ENCODE results near the gene DAPK1.

DAPK1 gene

GRCh38 chr9:87648606-87649005 lies 150.9 kb downstream of the DAPK1 start:
- Histone ChIP-seq H2BK12ac (ENCODE audit: low read length in 2 of 2) (no peak overlapping the region), H3K9me3 (ENCODE audit: control insufficient read depth, low read length) (no peaks in the 10 kb centered on the region), H2AFZ (ENCODE audit: low read depth, low read length) (no peak overlapping the region), H3K79me1 (replicated peaks; ENCODE audit: low read length, poor library complexity, severe bottlenecking) (peaks cover 4% of the 10 kb centered on the region), H2BK120ac (ENCODE audit: low read depth, low read length) (no peak overlapping the region), H3K4me2 (ENCODE audit: low read length, poor library complexity, severe bottlenecking) (no peak overlapping the region), H2AK5ac (ENCODE audit: low read length, severe bottlenecking) (no peak overlapping the region), H3K4me3 (ENCODE audit: insufficient read depth in 1 of 2, low read depth in 1 of 2, low read length in 2 of 2) (no peak overlapping the region), H3K23ac (ENCODE audit: low read length in 2 of 2) (no peak overlapping the region), H3K27ac (ENCODE audit: low read length, poor library complexity, severe bottlenecking) (no peak overlapping the region), H2BK5ac (ENCODE audit: low read depth, low read length, poor library complexity, severe bottlenecking) (no peak overlapping the region), H3K36me3 (ENCODE audit: control insufficient read depth in 1 of 2, insufficient read depth in 2 of 2, low read depth in 1 of 2, low read length in 2 of 2) (peaks cover 39 to 40% of the 10 kb centered on the region in 2 experiments), H3K4me1 (ENCODE audit: control insufficient read depth, insufficient read depth, low read depth, low read length) (no peaks in the 10 kb centered on the region), H3K9ac (ENCODE audit: low read length) (no peak overlapping the region), H3K4ac (ENCODE audit: low read depth in 1 of 2, low read length in 2 of 2) (no peak overlapping the region), H3K18ac (ENCODE audit: low read depth in 1 of 2, low read length in 2 of 2) (no peak overlapping the region), H4K91ac (ENCODE audit: low read length) (no peak overlapping the region), H4K8ac (ENCODE audit: low read length) (no peak overlapping the region), H2BK15ac (ENCODE audit: low read depth, poor library complexity, severe bottlenecking) (no peak overlapping the region), H3K14ac (ENCODE audit: low read length in 2 of 2) (no peak overlapping the region), H3K27me3 (ENCODE audit: control insufficient read depth in 1 of 2, insufficient read depth in 1 of 2, low read length in 2 of 2) (no peaks in the 10 kb centered on the region)
- no peak for DNase-seq
- 97% methylated on average over 7 of the region's 7 CpGs for WGBS

- H4K91ac ChIP-seq (ENCODE audit: low read length) = no peak overlapping the region
- no peak overlapping the region for H3K4me2 ChIP-seq (ENCODE audit: low read length, poor library complexity, severe bottlenecking)
- H2BK120ac ChIP-seq (ENCODE audit: low read depth, low read length) = no peak overlapping the region
- H3K9ac ChIP-seq (ENCODE audit: low read length) = no peak overlapping the region
- no peak overlapping the region for H3K14ac ChIP-seq (ENCODE audit: low read length in 2 of 2)
- no peak overlapping the region for H3K23ac ChIP-seq (ENCODE audit: low read length in 2 of 2)
- H3K36me3 ChIP-seq (ENCODE audit: control insufficient read depth in 1 of 2, insufficient read depth in 2 of 2, low read depth in 1 of 2, low read length in 2 of 2) = peaks cover 38 to 40% of the 10 kb centered on the region in 2 experiments
- no peak overlapping the region for H2AFZ ChIP-seq (ENCODE audit: low read depth, low read length)
- no peak overlapping the region for H2BK12ac ChIP-seq (ENCODE audit: low read length in 2 of 2)
- no peak overlapping the region for H3K4me3 ChIP-seq (ENCODE audit: insufficient read depth in 1 of 2, low read depth in 1 of 2, low read length in 2 of 2)
- no peaks in the 10 kb centered on the region for H3K27me3 ChIP-seq (ENCODE audit: control insufficient read depth in 1 of 2, insufficient read depth in 1 of 2, low read length in 2 of 2)
- 99% methylated on average over 5 of the region's 8 CpGs for WGBS
- no peak overlapping the region for H2AK5ac ChIP-seq (ENCODE audit: low read length, severe bottlenecking)
- DNase-seq = no peak
- H3K79me1 ChIP-seq (replicated peaks; ENCODE audit: low read length, poor library complexity, severe bottlenecking) = peaks cover 5% of the 10 kb centered on the region
- no peak overlapping the region for H4K8ac ChIP-seq (ENCODE audit: low read length)
- H2BK5ac ChIP-seq (ENCODE audit: low read depth, low read length, poor library complexity, severe bottlenecking) = no peak overlapping the region
- H3K4ac ChIP-seq (ENCODE audit: low read depth in 1 of 2, low read length in 2 of 2) = no peak overlapping the region
- H3K4me1 ChIP-seq (ENCODE audit: control insufficient read depth, insufficient read depth, low read depth, low read length) = no peaks in the 10 kb centered on the region
- H3K27ac ChIP-seq (ENCODE audit: low read length, poor library complexity, severe bottlenecking) = no peak overlapping the region
- no peak overlapping the region for H3K18ac ChIP-seq (ENCODE audit: low read depth in 1 of 2, low read length in 2 of 2)
- no peak overlapping the region for H2BK15ac ChIP-seq (ENCODE audit: low read depth, poor library complexity, severe bottlenecking)
- no peaks in the 10 kb centered on the region for H3K9me3 ChIP-seq (ENCODE audit: control insufficient read depth, low read length)
These were observed 153.1 kb downstream of the DAPK1 start for GRCh38 chr9:87650611-87651295.

- DNase-seq = no peak
- Histone ChIP-seq H3K4ac (ENCODE audit: low read depth in 1 of 2, low read length in 2 of 2) (no peak overlapping the region), H3K9ac (ENCODE audit: low read length) (no peak overlapping the region), H3K4me2 (ENCODE audit: low read length, poor library complexity, severe bottlenecking) (no peak overlapping the region), H3K4me1 (ENCODE audit: control insufficient read depth, insufficient read depth, low read depth, low read length) (peaks cover under 1% of the 10 kb centered on the region), H2BK15ac (ENCODE audit: low read depth, poor library complexity, severe bottlenecking) (no peak overlapping the region), H2AK5ac (ENCODE audit: low read length, severe bottlenecking) (no peak overlapping the region), H2AFZ (ENCODE audit: low read depth, low read length) (no peak overlapping the region), H4K8ac (ENCODE audit: low read length) (no peak overlapping the region), H3K18ac (ENCODE audit: low read depth in 1 of 2, low read length in 2 of 2) (no peak overlapping the region), H3K27me3 (ENCODE audit: control insufficient read depth in 1 of 2, insufficient read depth in 1 of 2, low read length in 2 of 2) (no peaks in the 10 kb centered on the region), H3K27ac (ENCODE audit: low read length, poor library complexity, severe bottlenecking) (no peak overlapping the region), H4K91ac (ENCODE audit: low read length) (no peak overlapping the region), H2BK12ac (ENCODE audit: low read length in 2 of 2) (no peak overlapping the region), H2BK120ac (ENCODE audit: low read depth, low read length) (no peak overlapping the region), H2BK5ac (ENCODE audit: low read depth, low read length, poor library complexity, severe bottlenecking) (no peak overlapping the region), H3K4me3 (ENCODE audit: insufficient read depth in 1 of 2, low read depth in 1 of 2, low read length in 2 of 2) (no peak overlapping the region), H3K14ac (ENCODE audit: low read length in 2 of 2) (no peak overlapping the region), H3K23ac (ENCODE audit: low read length in 2 of 2) (no peak overlapping the region), H3K9me3 (ENCODE audit: control insufficient read depth, low read length) (no peaks in the 10 kb centered on the region), H3K36me3 (ENCODE audit: control insufficient read depth in 1 of 2, insufficient read depth in 2 of 2, low read depth in 1 of 2, low read length in 2 of 2) (peaks cover 32 to 41% of the 10 kb centered on the region in 2 experiments), H3K79me1 (replicated peaks; ENCODE audit: low read length, poor library complexity, severe bottlenecking) (peaks cover 5% of the 10 kb centered on the region)
- WGBS = 98% methylated on average over 10 of the region's 10 CpGs
These were observed 153.8 kb downstream of the DAPK1 start for GRCh38 chr9:87651431-87651830.

GRCh38 chr9:87653941-87654340 lies 156.3 kb downstream of the DAPK1 start:
- no peak for DNase-seq
- H3K36me3 ChIP-seq (ENCODE audit: control insufficient read depth in 1 of 2, insufficient read depth in 2 of 2, low read depth in 1 of 2, low read length in 2 of 2) = peaks cover 24 to 44% of the 10 kb centered on the region in 2 experiments
- H3K27me3 ChIP-seq (ENCODE audit: control insufficient read depth in 1 of 2, insufficient read depth in 1 of 2, low read length in 2 of 2) = no peaks in the 10 kb centered on the region
- H3K27ac ChIP-seq (ENCODE audit: low read length, poor library complexity, severe bottlenecking) = no peak overlapping the region
- no peak overlapping the region for H4K8ac ChIP-seq (ENCODE audit: low read length)
- H3K4me2 ChIP-seq (ENCODE audit: low read length, poor library complexity, severe bottlenecking) = no peak overlapping the region
- no peak overlapping the region for H2AFZ ChIP-seq (ENCODE audit: low read depth, low read length)
- no peak overlapping the region for H3K4ac ChIP-seq (ENCODE audit: low read depth in 1 of 2, low read length in 2 of 2)
- 96% methylated on average over 2 of the region's 3 CpGs for WGBS
- no peak overlapping the region for H2BK120ac ChIP-seq (ENCODE audit: low read depth, low read length)
- H2BK15ac ChIP-seq (ENCODE audit: low read depth, poor library complexity, severe bottlenecking) = no peak overlapping the region
- H3K9me3 ChIP-seq (ENCODE audit: control insufficient read depth, low read length) = no peaks in the 10 kb centered on the region
- H3K23ac ChIP-seq (ENCODE audit: low read length in 2 of 2) = no peak overlapping the region
- no peak overlapping the region for H3K9ac ChIP-seq (ENCODE audit: low read length)
- no peak overlapping the region for H2AK5ac ChIP-seq (ENCODE audit: low read length, severe bottlenecking)
- H3K4me3 ChIP-seq (ENCODE audit: insufficient read depth in 1 of 2, low read depth in 1 of 2, low read length in 2 of 2) = no peak overlapping the region
- peaks cover 12% of the 10 kb centered on the region for H3K79me1 ChIP-seq (replicated peaks; ENCODE audit: low read length, poor library complexity, severe bottlenecking)
- H2BK12ac ChIP-seq (ENCODE audit: low read length in 2 of 2) = no peak overlapping the region
- H3K4me1 ChIP-seq (ENCODE audit: control insufficient read depth, insufficient read depth, low read depth, low read length) = peaks cover 9% of the 10 kb centered on the region
- H3K14ac ChIP-seq (ENCODE audit: low read length in 2 of 2) = no peak overlapping the region
- no peak overlapping the region for H4K91ac ChIP-seq (ENCODE audit: low read length)
- no peak overlapping the region for H2BK5ac ChIP-seq (ENCODE audit: low read depth, low read length, poor library complexity, severe bottlenecking)
- H3K18ac ChIP-seq (ENCODE audit: low read depth in 1 of 2, low read length in 2 of 2) = no peak overlapping the region

Measured in mesenchymal stem cell (in vitro differentiated cells and primary cell).